Measurements from ENCODE around the gene MED15.
"Not testable (repeated sequence)": the region's sequence is repeated elsewhere in the genome, so short reads cannot be mapped to it uniquely, and the experiment has no call there.

The MED15 gene

DNA sequence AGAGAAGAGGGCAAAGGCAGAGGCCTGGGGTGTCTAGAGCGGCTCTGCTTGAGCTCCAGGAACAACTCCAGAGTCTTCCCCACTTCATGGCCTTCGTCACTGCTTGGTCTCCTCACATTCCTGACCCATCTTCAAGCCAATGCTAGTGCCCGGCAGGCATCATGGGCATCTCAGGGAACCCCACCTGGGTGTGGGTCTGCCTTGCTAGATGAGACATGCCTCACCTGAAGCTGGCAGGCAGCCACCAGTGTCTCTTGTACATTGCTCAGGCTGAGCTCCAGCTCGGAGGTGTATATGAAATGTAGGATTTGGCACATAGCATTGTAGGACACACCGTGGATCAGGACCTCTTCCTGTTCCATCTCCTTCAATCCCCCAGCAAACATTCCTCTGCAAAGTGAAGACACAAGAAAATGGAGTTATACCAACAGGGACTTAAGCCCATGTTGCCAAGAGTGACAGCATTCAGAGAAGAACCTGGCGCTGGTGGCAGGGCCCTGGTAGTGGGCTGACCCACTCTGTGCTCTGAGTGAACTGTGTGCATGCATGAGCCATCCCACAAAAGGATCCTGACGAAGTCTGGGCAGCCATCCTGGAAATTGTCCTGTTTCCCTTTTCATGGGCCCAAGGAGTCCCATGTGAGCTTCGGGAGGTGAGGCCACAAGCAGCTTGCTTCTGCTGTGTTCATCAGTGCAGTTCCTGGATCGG, 36.1 kb upstream of the MED15 start:
- Histone ChIP-seq H3K27ac (no peak overlapping the region), H3K4me1 (ENCODE audit: control insufficient read depth in 1 of 2, insufficient read depth in 1 of 2, low read depth in 1 of 2, low read length in 1 of 2) (peaks cover 5 to 7% of the 10 kb centered on the region in 2 experiments), H3K4me3 (ENCODE audit: low read depth in 1 of 2, low read length in 1 of 2) (no peak overlapping the region), H3K36me3 (peaks cover 16% of the 10 kb centered on the region), H3K27me3 (no peaks in the 10 kb centered on the region), H3K9me3 (no peaks in the 10 kb centered on the region)
- TF ChIP-seq, protein P1, sequence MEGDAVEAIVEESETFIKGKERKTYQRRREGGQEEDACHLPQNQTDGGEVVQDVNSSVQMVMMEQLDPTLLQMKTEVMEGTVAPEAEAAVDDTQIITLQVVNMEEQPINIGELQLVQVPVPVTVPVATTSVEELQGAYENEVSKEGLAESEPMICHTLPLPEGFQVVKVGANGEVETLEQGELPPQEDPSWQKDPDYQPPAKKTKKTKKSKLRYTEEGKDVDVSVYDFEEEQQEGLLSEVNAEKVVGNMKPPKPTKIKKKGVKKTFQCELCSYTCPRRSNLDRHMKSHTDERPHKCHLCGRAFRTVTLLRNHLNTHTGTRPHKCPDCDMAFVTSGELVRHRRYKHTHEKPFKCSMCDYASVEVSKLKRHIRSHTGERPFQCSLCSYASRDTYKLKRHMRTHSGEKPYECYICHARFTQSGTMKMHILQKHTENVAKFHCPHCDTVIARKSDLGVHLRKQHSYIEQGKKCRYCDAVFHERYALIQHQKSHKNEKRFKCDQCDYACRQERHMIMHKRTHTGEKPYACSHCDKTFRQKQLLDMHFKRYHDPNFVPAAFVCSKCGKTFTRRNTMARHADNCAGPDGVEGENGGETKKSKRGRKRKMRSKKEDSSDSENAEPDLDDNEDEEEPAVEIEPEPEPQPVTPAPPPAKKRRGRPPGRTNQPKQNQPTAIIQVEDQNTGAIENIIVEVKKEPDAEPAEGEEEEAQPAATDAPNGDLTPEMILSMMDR (IDR thresholded peaks at IDR 0.05) = no peak

DNA sequence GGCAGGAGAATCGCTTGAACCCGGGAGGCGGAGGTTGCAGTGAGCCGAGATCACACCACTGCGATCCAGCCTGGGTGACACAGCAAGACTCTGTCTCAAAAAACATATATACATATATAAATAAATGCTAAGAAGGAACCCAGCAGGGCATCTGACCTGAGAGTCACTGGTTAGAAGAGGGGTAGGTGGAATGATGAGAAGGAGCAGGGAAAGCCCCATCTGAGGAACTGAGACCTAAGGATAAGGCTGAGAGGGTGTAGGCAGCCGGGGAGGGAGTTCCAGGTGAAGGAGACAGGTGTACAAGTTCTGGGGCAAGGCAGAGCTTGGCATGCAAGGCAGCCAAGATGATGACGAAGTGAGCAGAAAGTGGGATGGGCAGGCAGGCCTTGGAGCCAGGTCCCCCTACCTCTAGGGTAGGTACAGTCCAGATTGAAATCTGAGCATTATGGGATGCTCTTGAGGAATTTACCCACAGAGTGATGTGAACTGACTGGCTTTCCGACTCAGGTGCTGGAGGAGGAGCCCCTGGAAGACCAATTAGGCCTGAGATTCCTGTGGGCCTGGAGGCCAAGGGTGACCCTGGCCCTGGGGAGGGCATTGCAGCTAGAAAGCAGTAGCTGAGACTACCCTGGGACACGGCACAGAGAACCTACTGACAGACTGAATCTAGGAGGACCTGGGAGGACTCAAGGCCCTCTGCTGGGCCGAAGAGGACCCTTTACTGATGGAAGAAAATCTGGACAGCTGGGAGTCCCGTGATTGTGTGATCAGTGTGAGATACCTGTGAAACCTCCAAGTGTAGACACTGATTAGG, 34.6 kb upstream of the MED15 start:
- H3K36me3 ChIP-seq = peaks cover 16% of the 10 kb centered on the region
- H3K27me3 ChIP-seq = no peaks in the 10 kb centered on the region
- no peaks in the 10 kb centered on the region for H3K9me3 ChIP-seq
- H3K4me1 ChIP-seq (ENCODE audit: control insufficient read depth in 1 of 2, insufficient read depth in 1 of 2, low read depth in 1 of 2, low read length in 1 of 2) = no peaks in the 10 kb centered on the region
- TF ChIP-seq, protein P1 (IDR thresholded peaks at IDR 0.05) = no peak
- H3K4me3 ChIP-seq (ENCODE audit: low read depth in 1 of 2, low read length in 1 of 2) = no peak overlapping the region
- no peak overlapping the region for H3K27ac ChIP-seq

DNA sequence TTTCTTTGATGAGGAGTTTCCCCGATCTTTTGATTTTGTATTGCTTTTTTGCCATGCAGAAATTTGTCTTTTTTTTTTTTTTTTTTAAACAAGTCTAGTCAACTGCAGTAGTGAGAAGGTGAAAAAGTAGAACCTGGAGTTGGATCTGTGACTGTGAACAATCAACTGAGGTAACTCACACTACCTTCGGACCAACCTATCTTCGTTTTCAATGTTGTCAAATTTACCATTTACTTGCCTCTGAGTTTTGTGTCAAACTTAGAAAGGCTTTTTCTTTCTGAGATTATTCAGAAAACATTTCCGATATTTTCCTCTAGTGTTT, 32.3 kb upstream of the MED15 start:
- Histone ChIP-seq H3K27ac (no peak overlapping the region), H3K9me3 (no peaks in the 10 kb centered on the region)
- TF ChIP-seq, protein P1 (IDR thresholded peaks at IDR 0.05) = no peak

DNA sequence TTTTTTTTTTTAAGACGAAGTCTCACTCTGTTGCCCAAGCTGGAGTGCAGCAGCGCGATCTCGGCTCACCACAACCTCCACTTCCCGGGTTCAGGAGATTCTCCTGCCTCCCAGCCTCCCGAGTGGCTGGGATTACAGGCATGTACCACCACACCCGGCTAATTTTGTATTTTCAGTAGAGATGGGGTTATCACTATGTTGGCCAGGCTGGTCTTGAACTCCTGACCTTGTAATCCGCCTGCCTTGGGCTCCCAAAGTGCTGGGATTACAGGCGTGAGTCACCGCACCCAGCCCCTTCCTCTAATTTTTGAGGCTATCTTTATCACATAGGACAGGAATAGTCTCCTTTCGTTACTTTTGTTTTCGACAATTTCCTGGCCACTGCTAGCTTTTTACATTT, 31.8 kb upstream of the MED15 start:
- H3K4me1 ChIP-seq (ENCODE audit: control insufficient read depth in 1 of 2, insufficient read depth in 1 of 2, low read depth in 1 of 2, low read length in 1 of 2); H3K27ac ChIP-seq; H3K9me3 ChIP-seq; H3K27me3 ChIP-seq; H3K4me3 ChIP-seq (ENCODE audit: low read depth in 1 of 2, low read length in 1 of 2): not testable (repeated sequence)
- peaks cover 12% of the 10 kb centered on the region for H3K36me3 ChIP-seq

More for the DNA sequence above, 32.3 kb upstream of the MED15 start:
- no peak overlapping the region for H3K4me3 ChIP-seq (ENCODE audit: low read depth in 1 of 2, low read length in 1 of 2)
- H3K4me1 ChIP-seq (ENCODE audit: control insufficient read depth in 1 of 2, insufficient read depth in 1 of 2, low read depth in 1 of 2, low read length in 1 of 2) = no peaks in the 10 kb centered on the region
- no peaks in the 10 kb centered on the region for H3K27me3 ChIP-seq
- peaks cover 16% of the 10 kb centered on the region for H3K36me3 ChIP-seq

DNA sequence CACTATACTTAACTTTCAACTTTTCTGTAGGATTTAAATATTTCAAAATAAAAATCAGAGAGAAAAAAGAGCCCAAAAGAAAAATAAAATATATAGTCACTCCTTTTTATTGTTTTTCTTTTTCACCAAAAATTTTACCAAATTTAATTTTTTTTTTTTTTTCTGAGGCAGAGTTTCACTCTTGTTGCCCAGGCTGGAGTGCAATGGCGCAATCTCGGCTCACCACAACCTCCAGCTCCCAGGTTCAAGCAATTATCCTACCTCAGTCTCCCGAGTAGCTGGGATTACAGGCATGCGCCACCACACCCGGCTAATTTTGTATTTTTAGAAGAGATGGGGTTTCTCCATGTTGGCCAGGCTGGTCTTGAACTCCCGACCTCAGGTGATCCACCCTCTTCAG, 29.4 kb upstream of the MED15 start:
- not testable (repeated sequence) for H3K4me3 ChIP-seq (ENCODE audit: low read depth in 1 of 2, low read length in 1 of 2); H3K36me3 ChIP-seq; H3K27me3 ChIP-seq; H3K4me1 ChIP-seq (ENCODE audit: control insufficient read depth in 1 of 2, insufficient read depth in 1 of 2, low read depth in 1 of 2, low read length in 1 of 2); H3K9me3 ChIP-seq; H3K27ac ChIP-seq

DNA sequence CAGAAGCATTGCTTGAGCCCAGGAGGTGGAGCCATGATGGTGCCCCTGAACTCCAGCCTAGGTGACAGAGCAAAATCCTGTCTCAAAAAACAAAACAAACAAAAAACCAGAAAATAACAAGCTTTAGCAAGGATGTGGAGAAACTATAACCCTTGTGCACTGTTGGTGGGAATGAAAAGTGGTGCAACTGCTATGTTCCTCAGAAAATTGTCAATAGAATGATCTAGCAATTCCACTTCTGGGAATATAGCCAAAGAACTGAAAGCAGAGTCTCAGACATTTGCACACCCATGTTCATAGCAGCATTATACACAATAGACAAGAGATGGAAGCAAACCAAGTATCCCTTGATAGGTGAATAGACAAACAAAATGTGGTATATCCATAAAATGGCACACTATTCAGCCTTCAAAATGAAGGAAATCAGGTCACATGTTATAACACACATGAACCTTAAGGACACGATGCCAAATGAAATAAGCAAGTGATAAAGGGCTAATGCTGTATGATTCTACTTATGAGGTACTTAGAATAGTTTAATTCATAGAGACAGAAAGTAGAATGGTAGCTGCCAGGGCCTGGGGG, 27.7 kb upstream of the MED15 start:
- Histone ChIP-seq H3K36me3 (no peaks in the 10 kb centered on the region), H3K4me1 (ENCODE audit: control insufficient read depth in 1 of 2, insufficient read depth in 1 of 2, low read depth in 1 of 2, low read length in 1 of 2) (no peaks in the 10 kb centered on the region), H3K4me3 (ENCODE audit: low read depth in 1 of 2, low read length in 1 of 2) (no peak overlapping the region), H3K27ac (peak overlapping the region; percentile 36), H3K27me3 (no peaks in the 10 kb centered on the region), H3K9me3 (no peaks in the 10 kb centered on the region)
- TF ChIP-seq, protein P1 (IDR thresholded peaks at IDR 0.05) = no peak

DNA sequence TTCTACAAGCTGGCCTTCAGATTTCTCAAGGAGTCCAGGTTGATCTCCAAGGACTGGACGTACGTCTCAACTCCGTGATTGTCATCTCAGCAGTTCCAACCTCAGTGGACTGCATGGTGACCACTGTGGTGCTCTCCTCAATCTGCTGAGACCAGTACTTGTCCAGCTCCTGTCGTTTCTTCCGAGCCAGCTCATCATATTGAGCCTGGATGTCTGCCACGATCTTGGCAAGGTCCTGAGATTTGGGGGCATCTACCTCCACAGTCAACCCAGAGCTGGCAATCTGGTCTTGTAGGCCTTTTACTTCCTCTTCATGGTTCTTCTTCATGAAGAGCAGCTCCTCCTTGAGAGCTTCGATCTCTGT, 24.3 kb upstream of the MED15 start:
- not testable (repeated sequence) for H3K27me3 ChIP-seq; H3K4me3 ChIP-seq (ENCODE audit: low read depth in 1 of 2, low read length in 1 of 2); H3K27ac ChIP-seq; H3K36me3 ChIP-seq; H3K4me1 ChIP-seq (ENCODE audit: control insufficient read depth in 1 of 2, insufficient read depth in 1 of 2, low read depth in 1 of 2, low read length in 1 of 2); H3K9me3 ChIP-seq
